GM21717 (cell line): ENCODE results near the gene DPH2.

Source experiments
- ATAC-seq: cut with Tn5 transposase; IDR thresholded peaks from one replicate; pipeline ENCODE4 v1.9.1; 2021; ENCODE audit warnings: mild to moderate bottlenecking, moderate library complexity; ENCODE audit not compliant: unreplicated experiment

Gene DPH2

GRCh38 chr1:43942411-43942810 lies 27.4 kb upstream of the DPH2 start:
- no peak for ATAC-seq

- ATAC-seq = no peak
Observed at GRCh38 chr1:43944860-43945259, 24.9 kb upstream of the DPH2 start.

DNA sequence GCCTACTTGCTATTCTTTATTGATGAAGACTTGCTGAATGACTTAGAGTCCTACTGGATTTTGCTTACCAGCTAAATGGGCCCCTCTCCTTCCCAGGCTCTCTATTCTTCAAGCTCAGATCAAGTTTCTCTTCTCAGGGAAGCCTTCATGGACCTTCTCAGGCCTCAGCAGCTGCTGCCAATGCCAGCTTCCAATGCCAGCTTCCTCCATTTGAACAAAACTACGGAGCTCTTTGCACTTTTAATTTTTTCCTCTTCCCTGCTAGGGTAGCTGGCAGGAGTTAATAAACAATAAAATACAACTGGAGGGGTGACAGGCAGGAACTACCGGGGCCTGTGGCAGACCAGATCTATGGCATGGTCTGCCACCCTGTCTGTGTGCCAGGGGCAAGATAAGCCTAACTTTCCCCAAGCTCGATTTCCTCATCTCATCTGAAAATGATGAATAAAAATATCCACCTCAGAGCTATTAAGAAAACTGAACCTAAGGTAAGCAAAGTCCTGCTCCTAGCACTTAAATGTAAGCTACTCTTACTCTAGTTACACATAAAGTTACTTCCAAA lies 24.1 kb upstream of the DPH2 start:
- ATAC-seq = no peak

DNA sequence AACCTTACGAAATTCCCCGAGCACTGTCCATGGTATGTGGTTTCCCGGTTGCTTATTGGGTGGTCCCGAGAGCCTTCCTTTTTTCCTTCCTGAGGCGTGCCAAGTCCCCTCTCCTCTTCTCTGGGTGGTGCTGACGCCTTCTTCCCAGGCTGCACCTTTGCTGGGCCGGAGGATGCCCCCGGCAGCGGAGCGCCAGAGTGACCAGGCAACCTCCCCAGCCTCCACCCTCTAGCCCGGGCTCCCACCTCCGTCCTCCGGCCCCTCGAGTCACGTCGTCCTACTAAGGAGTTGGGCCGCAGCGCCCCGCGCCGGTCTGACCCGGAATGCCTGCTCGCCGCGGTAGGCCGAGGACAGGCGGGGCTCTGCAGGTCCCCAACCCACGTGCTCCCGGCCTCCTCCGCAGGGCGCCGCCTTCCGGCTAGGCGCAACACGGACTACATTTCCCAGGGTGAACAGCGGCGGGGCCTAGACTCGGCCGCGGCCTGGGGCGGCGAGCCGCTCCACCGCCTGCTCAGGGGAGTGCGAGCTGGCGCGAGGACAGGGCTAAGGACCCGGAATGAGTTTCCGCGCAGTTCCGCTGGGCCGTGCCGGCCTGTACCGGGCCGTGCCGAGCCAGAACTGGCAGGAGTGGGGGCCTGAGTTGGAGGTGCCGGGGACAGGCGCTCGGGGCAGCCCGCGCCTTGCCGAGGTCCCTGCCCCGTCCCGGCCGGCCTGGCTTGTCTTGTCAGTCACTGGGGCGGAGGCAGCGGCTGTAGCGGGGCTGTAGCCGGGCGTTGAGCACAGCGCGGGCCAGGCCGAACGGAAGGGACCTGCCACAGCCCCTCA lies 23.4 kb upstream of the DPH2 start, which contains the start of gene IPO13:
Gene IPO13, plus strand, starts transcription at position 715 of the 825 bp plus-strand sequence. CDS start 651 bp downstream, outside the sequence.
- peak; percentile 90 for ATAC-seq

GRCh38 chr1:43947061-43947873 lies 22.5 kb upstream of the DPH2 start:
- ATAC-seq = peak; percentile 23

DNA sequence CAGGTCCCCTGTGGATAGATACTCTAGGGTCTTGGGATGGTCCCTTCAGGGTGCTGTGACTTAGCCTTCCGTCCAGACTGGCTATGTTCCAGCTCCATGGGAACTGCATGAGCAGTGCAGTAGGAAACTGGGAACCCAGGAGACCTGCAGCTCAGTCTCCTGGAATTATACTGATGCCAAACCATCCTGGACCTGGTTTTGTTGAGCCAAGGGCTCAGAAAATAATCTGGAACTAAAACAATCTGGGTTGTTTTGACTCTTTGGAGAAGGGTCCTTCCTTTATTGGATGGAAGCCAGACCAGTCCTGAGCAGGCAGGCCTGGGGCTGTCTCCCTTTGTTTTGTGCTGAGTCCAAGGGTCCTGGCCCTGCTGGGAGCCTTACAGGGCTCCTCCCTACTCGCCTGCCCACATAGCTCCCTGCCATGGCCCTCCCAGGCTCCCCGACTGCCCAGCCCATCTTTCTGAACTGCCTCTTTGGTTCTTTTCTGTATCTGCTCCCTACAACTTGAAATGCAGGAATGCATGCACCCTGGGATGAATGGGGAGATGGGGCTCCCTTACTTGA lies 21.9 kb upstream of the DPH2 start:
- no peak for ATAC-seq

DNA sequence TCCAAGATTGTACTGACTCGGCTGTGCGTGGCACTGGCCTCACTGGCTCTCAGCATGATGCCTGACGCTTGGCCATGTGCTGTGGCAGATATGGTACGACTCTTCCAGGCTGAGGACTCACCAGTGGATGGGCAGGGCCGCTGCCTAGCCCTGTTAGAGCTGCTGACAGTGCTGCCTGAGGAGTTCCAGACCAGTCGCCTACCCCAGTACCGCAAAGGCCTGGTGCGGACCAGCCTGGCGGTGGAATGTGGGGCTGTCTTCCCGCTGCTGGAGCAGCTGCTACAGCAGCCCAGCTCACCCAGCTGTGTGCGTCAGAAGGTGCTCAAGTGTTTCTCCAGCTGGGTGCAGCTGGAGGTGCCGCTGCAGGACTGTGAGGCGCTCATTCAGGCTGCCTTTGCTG lies 20.1 kb upstream of the DPH2 start:
- ATAC-seq = no peak

DNA sequence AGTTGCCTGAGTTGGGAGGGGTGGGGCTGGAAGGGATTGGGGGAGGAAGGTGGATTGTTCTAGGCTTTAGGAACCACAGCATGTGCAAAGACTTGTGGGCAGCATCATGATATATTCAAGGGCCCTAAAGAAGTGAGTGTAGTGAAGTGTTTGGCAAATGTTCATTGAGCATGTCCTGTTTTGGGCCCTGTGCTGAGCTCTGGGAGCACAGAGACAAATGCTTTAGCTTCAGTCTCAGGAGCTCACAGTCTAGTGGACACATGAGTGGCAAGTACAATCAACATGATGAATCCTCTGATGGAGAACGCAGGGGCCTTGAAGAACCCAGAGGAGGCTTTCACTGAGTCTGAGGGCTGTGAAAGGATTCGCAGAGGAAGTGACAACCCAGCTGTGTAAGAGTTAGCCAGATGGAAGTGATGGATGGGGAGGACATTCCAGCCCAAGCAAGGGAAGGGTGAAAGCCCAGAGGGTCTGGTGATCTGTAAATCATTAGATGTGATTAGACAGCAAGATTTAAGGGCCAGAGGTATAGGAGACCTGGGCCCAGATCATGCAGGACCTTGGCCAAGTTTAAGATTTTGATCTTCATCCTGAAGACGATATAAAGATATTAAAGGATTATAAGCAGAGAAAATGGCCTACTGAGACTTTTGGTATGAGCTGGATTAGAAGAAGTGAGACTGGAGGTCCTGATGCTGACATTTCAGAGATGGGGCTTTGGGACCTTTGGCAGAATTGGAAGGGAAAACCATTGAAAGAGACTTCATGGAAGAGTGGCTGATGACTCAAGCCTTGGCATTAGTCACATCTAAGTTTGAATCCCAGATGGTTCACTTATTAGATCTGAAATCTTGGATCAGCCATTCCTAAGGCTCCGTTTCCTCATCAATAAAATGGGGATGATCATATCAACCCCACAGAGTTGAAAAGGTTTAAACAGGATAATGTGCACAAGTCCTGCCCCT lies 18.5 kb upstream of the DPH2 start:
- ATAC-seq = no peak

- no peak for ATAC-seq
Observed at GRCh38 chr1:43952731-43953346, 17.0 kb upstream of the DPH2 start.

DNA sequence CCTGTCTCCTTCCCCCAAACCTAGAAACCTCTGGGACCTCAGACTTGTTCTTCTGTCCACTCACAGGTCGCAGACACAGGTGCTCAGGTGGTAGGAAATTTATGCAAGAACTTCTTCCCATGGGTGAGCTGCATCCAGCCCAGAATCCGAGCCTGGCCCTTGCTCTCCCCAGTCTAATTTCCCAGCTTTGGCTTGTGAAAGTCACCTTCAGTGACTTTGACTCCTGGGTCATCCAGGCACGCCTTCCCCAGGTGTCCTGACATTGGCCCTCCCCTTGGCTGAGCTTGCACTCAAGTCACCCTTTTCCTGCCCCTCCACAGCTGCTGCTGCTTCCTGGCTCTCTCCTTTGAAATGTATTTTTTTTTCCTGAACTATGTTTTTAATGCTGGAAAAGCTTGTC lies 16.4 kb upstream of the DPH2 start:
- no peak for ATAC-seq

GRCh38 chr1:43954036-43954435 lies 15.8 kb upstream of the DPH2 start:
- no peak for ATAC-seq

- ATAC-seq = no peak
Observed at GRCh38 chr1:43956234-43956633, 13.6 kb upstream of the DPH2 start.

DNA sequence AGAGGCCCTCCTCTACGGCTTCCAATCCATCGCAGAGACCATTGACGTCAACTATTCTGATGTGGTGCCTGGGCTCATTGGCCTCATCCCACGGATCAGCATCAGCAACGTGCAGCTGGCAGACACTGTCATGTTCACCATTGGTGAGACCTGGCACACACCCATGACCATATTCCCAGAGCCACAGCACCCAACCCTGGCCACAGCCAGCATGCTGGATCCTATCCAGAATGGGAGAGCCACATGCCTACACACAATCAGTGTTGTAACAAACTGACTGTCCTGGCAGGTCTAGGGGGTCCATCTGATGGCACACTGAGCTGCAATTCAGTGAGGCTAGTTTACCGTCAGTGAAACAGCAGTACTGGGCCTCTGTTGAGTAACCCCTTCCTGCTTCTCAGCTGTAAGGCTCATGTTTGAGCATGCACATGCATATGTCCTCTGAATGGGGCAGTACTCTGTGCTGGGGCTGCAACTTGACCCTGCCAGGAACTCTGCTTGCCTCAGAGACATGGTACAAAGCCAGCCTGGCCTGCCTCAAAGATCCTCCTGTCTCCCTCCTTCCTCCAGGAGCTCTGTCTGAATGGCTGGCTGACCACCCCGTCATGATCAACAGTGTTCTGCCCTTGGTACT lies 12.3 kb upstream of the DPH2 start:
- no peak for ATAC-seq

- ATAC-seq = no peak
Observed at GRCh38 chr1:43958351-43959255, 11.2 kb upstream of the DPH2 start.

DNA sequence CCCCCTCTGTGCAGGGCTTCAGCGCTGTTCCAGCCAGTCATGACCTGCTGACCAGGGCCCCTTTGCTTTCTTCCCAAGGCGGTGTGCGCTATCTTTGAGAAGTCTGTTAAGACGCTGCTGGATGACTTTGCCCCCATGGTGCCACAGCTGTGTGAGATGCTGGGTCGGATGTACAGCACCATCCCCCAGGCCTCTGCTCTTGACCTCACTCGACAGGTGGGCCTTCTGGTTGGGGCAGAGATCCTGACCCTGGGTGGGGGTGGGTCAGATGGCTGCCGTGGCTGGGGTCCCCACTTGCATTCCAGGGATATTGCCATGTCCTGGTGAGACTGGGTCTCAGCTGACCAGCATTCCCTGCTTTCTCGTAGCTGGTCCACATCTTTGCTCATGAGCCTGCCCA lies 9.0 kb upstream of the DPH2 start:
- ATAC-seq = no peak

DNA sequence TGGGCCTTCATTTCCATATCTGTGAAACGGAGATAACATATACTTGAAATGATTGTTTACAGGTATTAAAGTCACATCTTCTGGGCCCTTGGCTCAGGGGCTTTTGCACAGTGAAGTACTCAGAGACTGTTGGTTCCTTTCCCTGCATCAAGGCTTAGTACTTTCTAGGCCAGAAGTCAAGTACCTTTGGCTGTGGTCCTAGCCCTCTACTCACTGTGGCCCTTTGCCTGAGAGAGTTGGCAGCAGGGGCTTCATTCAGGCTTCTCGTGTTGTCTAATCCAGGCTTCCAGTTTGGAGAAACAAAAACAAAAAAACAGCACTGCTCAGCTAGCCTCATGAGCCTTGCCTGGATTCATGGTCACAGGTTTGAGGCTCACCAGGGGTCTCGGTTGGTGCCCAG lies 8.1 kb upstream of the DPH2 start:
- ATAC-seq = no peak

GRCh38 chr1:43962324-43962723 lies 7.5 kb upstream of the DPH2 start:
- no peak for ATAC-seq

DNA sequence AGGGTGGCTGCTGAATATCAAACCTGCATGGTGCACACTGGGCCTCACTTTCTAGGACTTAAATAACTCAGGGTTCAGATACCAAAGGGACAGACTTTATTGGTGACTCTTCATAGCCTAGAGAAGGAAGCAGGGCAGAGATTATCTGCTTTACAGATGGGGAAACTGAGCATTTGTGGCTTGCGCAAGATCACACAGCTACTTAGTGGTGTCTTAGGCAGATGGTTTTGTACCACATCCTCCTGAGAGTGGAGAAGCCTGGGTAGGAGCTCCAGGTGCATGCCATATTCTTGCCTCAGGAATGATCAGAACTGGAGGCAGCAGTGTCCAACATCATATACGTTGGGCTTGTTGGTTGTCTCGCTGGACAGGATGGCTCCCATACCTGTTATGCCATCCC lies 6.8 kb upstream of the DPH2 start:
- no peak for ATAC-seq
